H9 (cell line): ENCODE results near the gene NKX3-2. TPM values are rescaled to one million over a fixed set of nuclear protein-coding genes. Genes with fewer than 3 reads are reported as not detected.

Experiments
- DNase-seq: peaks from one replicate; pipeline ENCODE4 v3.0.0-alpha.2; 2017
- H2AFZ ChIP-seq: one replicate; pipeline ENCODE4 v1.6.1; 2013; ENCODE audit warnings: mild to moderate bottlenecking, low read length, control low read depth, moderate library complexity
- H2AK5ac ChIP-seq: 2 replicates; pipeline ENCODE4 v1.6.1; 2013; ENCODE audit warnings: low read length, control low read depth, mixed read lengths; ENCODE audit not compliant: insufficient read length
- H2BK120ac ChIP-seq: one replicate; pipeline ENCODE4 v1.6.1; 2013; ENCODE audit warnings: low read depth, mild to moderate bottlenecking, low read length, control low read depth, inconsistent platforms; ENCODE audit not compliant: poor library complexity, severe bottlenecking
- H2BK12ac ChIP-seq: 2 replicates; pipeline ENCODE4 v1.6.1; 2013; ENCODE audit warnings: low read length, control low read depth, mixed read lengths, low read depth; ENCODE audit not compliant: insufficient read length
- H2BK15ac ChIP-seq: 2 replicates; pipeline ENCODE4 v1.6.1; 2013; ENCODE audit warnings: low read depth, low read length, control low read depth
- H2BK20ac ChIP-seq: one replicate; pipeline ENCODE4 v1.6.1; 2013; ENCODE audit warnings: low read depth, mild to moderate bottlenecking, low read length, control low read depth, inconsistent platforms; ENCODE audit not compliant: poor library complexity, severe bottlenecking
- H2BK5ac ChIP-seq: 2 replicates; pipeline ENCODE4 v1.6.1; 2013; ENCODE audit warnings: low read length, control low read depth, mixed read lengths; ENCODE audit not compliant: insufficient read length
- H3K14ac ChIP-seq: 2 replicates; pipeline ENCODE4 v1.6.1; 2013; ENCODE audit warnings: low read length, control low read depth; ENCODE audit not compliant: insufficient read depth
- H3K18ac ChIP-seq: 2 replicates; pipeline ENCODE4 v1.6.1; 2013; ENCODE audit warnings: low read depth, mild to moderate bottlenecking, mixed read lengths, low read length, control low read depth; ENCODE audit not compliant: insufficient read length
- H3K23ac ChIP-seq: 2 replicates; pipeline ENCODE4 v1.6.1; 2013; ENCODE audit warnings: low read length, control low read depth, mixed read lengths, low read depth; ENCODE audit not compliant: insufficient read length
- H3K23me2 ChIP-seq: 2 replicates; pipeline ENCODE4 v1.6.1; 2013; ENCODE audit warnings: low read depth, mild to moderate bottlenecking, mixed read lengths, low read length, control low read depth; ENCODE audit not compliant: insufficient read length, poor library complexity, severe bottlenecking
- H3K27ac ChIP-seq: 2 replicates; pipeline ENCODE4 v1.5.1; 2013; ENCODE audit warnings: low read length, control low read depth, mixed read lengths, low read depth; ENCODE audit not compliant: insufficient read length
- H3K27me3 ChIP-seq: 2 replicates; pipeline ENCODE4 v1.6.1; 2013; ENCODE audit warnings: low read length, control low read depth, inconsistent platforms; ENCODE audit not compliant: insufficient read depth
- H3K4ac ChIP-seq: 2 replicates; pipeline ENCODE4 v1.6.1; 2013; ENCODE audit warnings: low read depth, mild to moderate bottlenecking, control low read depth, inconsistent platforms, low read length, moderate library complexity
- H3K4me1 ChIP-seq: 2 replicates; pipeline ENCODE4 v1.6.1; 2013; ENCODE audit warnings: low read length, control low read depth, inconsistent platforms; ENCODE audit not compliant: insufficient read depth
- H3K4me2 ChIP-seq: 2 replicates; pipeline ENCODE4 v1.6.1; 2013; ENCODE audit warnings: low read length, control low read depth, mixed read lengths; ENCODE audit not compliant: insufficient read length, insufficient read depth
- H3K56ac ChIP-seq: 2 replicates; pipeline ENCODE4 v1.6.1; 2013; ENCODE audit warnings: low read depth, mild to moderate bottlenecking, mixed read lengths, low read length, control low read depth; ENCODE audit not compliant: insufficient read length
- H3K79me1 ChIP-seq: 2 replicates; pipeline ENCODE4 v1.6.1; 2013; ENCODE audit warnings: low read depth, mild to moderate bottlenecking, moderate library complexity, low read length, control low read depth, inconsistent platforms; ENCODE audit not compliant: insufficient read depth, poor library complexity, severe bottlenecking
- H3K79me2 ChIP-seq: 2 replicates; pipeline ENCODE4 v1.6.1; 2013; ENCODE audit warnings: low read length, control low read depth, inconsistent platforms; ENCODE audit not compliant: insufficient read depth
- H3K9ac ChIP-seq: 2 replicates; pipeline ENCODE4 v1.6.1; 2013; ENCODE audit warnings: low read length, control low read depth, mixed read lengths; ENCODE audit not compliant: insufficient read length; ENCODE audit errors: extremely low read depth
- H3K9me3 ChIP-seq: one replicate; pipeline ENCODE4 v1.6.1; 2013; ENCODE audit warnings: low read depth, low read length, inconsistent platforms; ENCODE audit not compliant: control insufficient read depth
- H3T11ph ChIP-seq: one replicate; pipeline ENCODE4 v1.6.1; 2013; ENCODE audit warnings: mild to moderate bottlenecking, low read length, control low read depth, inconsistent platforms
- H4K20me1 ChIP-seq: one replicate; pipeline ENCODE4 v1.6.1; 2013; ENCODE audit not compliant: control insufficient read depth, insufficient read length, insufficient read depth
- H4K5ac ChIP-seq: 2 replicates; pipeline ENCODE4 v1.6.1; 2013; ENCODE audit warnings: low read depth, mild to moderate bottlenecking, mixed read lengths, low read length, control low read depth; ENCODE audit not compliant: insufficient read length
- H4K8ac ChIP-seq: replicated peaks from 2 replicates; pipeline ENCODE4 v1.6.1; 2013; ENCODE audit warnings: low read length, control low read depth, mixed read lengths, low read depth; ENCODE audit not compliant: insufficient read length
- H4K91ac ChIP-seq: 2 replicates; pipeline ENCODE4 v1.6.1; 2013; ENCODE audit warnings: low read depth, mild to moderate bottlenecking, moderate library complexity, mixed read lengths, low read length, control low read depth; ENCODE audit not compliant: insufficient read length
- H3K27ac Mint-ChIP-seq, 3 experiments: 2 replicates in 2 of 3; 3 replicates in 1 of 3; pipeline ENCODE4 v1.8.0; 2020 to 2021; ENCODE audit warnings: mixed read lengths in 3 of 3, mild to moderate bottlenecking in 1 of 3, moderate library complexity in 1 of 3
- H3K27me3 Mint-ChIP-seq: 2 replicates; pipeline ENCODE4 v1.8.0; 2021; ENCODE audit warnings: low read depth, mild to moderate bottlenecking, moderate library complexity, mixed read lengths
- H3K36me3 Mint-ChIP-seq, 3 experiments: 2 replicates in 2 of 3; 3 replicates in 1 of 3; pipeline ENCODE4 v1.8.0; 2020 to 2021; ENCODE audit warnings: low read depth in 3 of 3, mixed read lengths in 3 of 3; ENCODE audit not compliant: insufficient read depth in 1 of 3
- H3K4me1 Mint-ChIP-seq, 2 experiments: 2 replicates each; pipeline ENCODE4 v1.8.0; 2020; ENCODE audit warnings: mixed read lengths in 2 of 2
- H3K4me3 Mint-ChIP-seq, 2 experiments: 2 replicates in 1 of 2; 3 replicates in 1 of 2; pipeline ENCODE4 v1.8.0; 2020 to 2021; ENCODE audit warnings: mild to moderate bottlenecking in 2 of 2, mixed read lengths in 2 of 2, moderate library complexity in 1 of 2
- H3K9me3 Mint-ChIP-seq, 2 experiments: 2 replicates in 1 of 2; 3 replicates in 1 of 2; pipeline ENCODE4 v1.8.0; 2020; ENCODE audit warnings: mild to moderate bottlenecking in 2 of 2, mixed read lengths in 2 of 2, moderate library complexity in 1 of 2
- WGBS: extraction: QIAGEN DNeasy Blood & Tissue Kit; methylation state at CpG from one replicate; pipeline ENCODE4 v1.1.7; 2013; ENCODE audit warnings: missing lambda C conversion rate, low lambda C conversion rate, mixed read lengths; ENCODE audit not compliant: insufficient read length; ENCODE audit errors: extremely low coverage; 5-methylcytosine and 5-hydroxymethylcytosine counted together
- total RNA-seq: library from RNA; stranded (reverse); gene quantifications from 2 replicates; pipeline ENCODE4 v1.2.1, GENCODE V29; 2021
- TF ChIP-seq, protein P1 (sequence below): fragments of 200-600 bp; sonication (generic); conservative IDR thresholded peaks from 3 replicates; pipeline ENCODE4 v1.8.0; 2021; ENCODE audit warnings: antibody characterized with exemption, mild to moderate bottlenecking

NKX3-2 gene
- total RNA-seq, 1 experiment from 2014 or later: 1.9 TPM

DNA sequence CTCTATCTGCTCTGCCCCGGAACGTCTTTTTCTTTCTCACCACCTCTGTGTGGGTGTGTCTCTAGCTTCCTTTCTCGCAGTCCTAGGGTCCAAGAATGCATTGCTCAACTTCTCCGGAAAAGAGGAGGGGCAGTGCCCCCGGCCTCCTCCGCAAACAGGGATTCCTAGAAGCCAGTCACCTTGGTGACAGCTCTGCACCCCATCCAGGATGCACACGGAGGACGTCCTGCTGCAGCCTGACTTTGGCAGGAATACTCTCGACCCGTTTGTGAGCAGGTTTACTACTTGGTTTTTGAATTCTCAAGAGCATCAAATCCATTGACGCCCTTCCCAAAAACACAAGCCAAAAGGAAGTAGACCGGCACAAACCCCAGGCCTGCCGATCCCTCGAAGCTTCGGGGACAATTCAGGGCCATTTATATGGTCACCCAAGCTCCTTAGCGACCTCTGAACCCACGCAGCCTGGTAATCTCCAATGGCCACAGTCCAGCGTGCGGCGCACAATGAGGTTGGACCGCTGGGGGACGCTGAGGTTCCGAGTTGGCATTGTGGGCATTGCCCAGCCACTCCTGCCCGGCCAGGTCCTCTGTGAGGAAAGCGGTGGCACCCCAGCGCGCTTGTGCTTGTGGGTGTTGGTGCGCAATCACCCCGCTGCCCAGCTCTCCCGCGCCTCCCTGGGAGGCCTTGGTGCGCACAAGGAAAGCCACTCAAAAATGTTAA lies 9.8 kb downstream of the NKX3-2 start:
- Histone ChIP-seq H4K8ac (no peak overlapping the region), H3K23ac (no peak overlapping the region), H2BK20ac (no peak overlapping the region), H4K91ac (no peak overlapping the region), H4K20me1 (no peaks in the 10 kb centered on the region), H3K4me1 (peaks cover 4% of the 10 kb centered on the region), H3K56ac (no peak overlapping the region), H3T11ph (no peak overlapping the region), H3K14ac (no peak overlapping the region), H3K4ac (no peak overlapping the region), H3K79me2 (no peaks in the 10 kb centered on the region), H2BK15ac (no peak overlapping the region), H3K27me3 (peaks cover 90% of the 10 kb centered on the region), H3K23me2 (peaks cover 13% of the 10 kb centered on the region), H2AFZ (no peak overlapping the region), H3K27ac (no peak overlapping the region), H2BK120ac (no peak overlapping the region), H2AK5ac (no peak overlapping the region), H3K9me3 (no peaks in the 10 kb centered on the region), H2BK5ac (no peak overlapping the region), H4K5ac (no peak overlapping the region), H3K4me2 (peak overlapping the region; percentile 40), H3K79me1 (no peaks in the 10 kb centered on the region), H3K9ac (no peak overlapping the region), H3K18ac (no peak overlapping the region), H2BK12ac (no peak overlapping the region)
- Mint-ChIP-seq H3K27me3 (peaks cover 99% of the 10 kb centered on the region), H3K36me3 (no peaks in the 10 kb centered on the region; a peak in 1 of 7 replicates), H3K9me3 (peaks cover 3% of the 10 kb centered on the region in 2 experiments), H3K27ac (no peak overlapping the region), H3K4me1 (peaks cover 43 to 59% of the 10 kb centered on the region in 2 experiments), H3K4me3 (no peak overlapping the region; a peak in 1 of 5 replicates)
- no peak for DNase-seq
- WGBS: no CpG with 5 or more reads among the region's 32 CpGs
- TF ChIP-seq, protein P1, sequence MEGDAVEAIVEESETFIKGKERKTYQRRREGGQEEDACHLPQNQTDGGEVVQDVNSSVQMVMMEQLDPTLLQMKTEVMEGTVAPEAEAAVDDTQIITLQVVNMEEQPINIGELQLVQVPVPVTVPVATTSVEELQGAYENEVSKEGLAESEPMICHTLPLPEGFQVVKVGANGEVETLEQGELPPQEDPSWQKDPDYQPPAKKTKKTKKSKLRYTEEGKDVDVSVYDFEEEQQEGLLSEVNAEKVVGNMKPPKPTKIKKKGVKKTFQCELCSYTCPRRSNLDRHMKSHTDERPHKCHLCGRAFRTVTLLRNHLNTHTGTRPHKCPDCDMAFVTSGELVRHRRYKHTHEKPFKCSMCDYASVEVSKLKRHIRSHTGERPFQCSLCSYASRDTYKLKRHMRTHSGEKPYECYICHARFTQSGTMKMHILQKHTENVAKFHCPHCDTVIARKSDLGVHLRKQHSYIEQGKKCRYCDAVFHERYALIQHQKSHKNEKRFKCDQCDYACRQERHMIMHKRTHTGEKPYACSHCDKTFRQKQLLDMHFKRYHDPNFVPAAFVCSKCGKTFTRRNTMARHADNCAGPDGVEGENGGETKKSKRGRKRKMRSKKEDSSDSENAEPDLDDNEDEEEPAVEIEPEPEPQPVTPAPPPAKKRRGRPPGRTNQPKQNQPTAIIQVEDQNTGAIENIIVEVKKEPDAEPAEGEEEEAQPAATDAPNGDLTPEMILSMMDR: no peak
